Natural killer cell (primary cell): ENCODE data around the gene TREH. TPM values are rescaled to one million over a fixed set of nuclear protein-coding genes. Genes with fewer than 3 reads are reported as not detected.

Source experiments
- ATAC-seq, 3 donors: fragments of 150-1000 bp in 2 of 3; fragments of 200-7000 bp in 1 of 3; cut with Tn5 transposase; 1 replicate in 1 of 3; 2 replicates in 2 of 3; pipeline ENCODE4 v1.10.0; 2021; ENCODE audit warnings: mild to moderate bottlenecking in 2 of 3, moderate library complexity in 2 of 3
- DNase-seq, 2 donors: peaks; one replicate each; pipeline versions ENCODE4 v3.0.0 to v3.0.0-alpha.2; 2013 to 2021; ENCODE audit warnings: mixed read lengths in 1 of 2
- H3K27ac ChIP-seq: one replicate; pipeline ENCODE4 v1.5.1; 2013; ENCODE audit warnings: mild to moderate bottlenecking, low read length
- H3K27me3 ChIP-seq: one replicate; pipeline ENCODE4 v1.6.1; 2013; ENCODE audit warnings: low read length; ENCODE audit not compliant: control insufficient read depth, insufficient read depth
- H3K36me3 ChIP-seq: one replicate; pipeline ENCODE4 v1.6.1; 2013; ENCODE audit warnings: low read length; ENCODE audit not compliant: control insufficient read depth, insufficient read depth
- H3K4me1 ChIP-seq: one replicate; pipeline ENCODE4 v1.6.1; 2013; ENCODE audit warnings: low read length; ENCODE audit not compliant: control insufficient read depth, insufficient read depth
- H3K4me3 ChIP-seq: one replicate; pipeline ENCODE4 v1.5.1; 2013; ENCODE audit warnings: low read length
- H3K9me3 ChIP-seq: one replicate; pipeline ENCODE4 v1.6.1; 2013; ENCODE audit warnings: low read length; ENCODE audit not compliant: control insufficient read depth, insufficient read depth
- H3K27ac Mint-ChIP-seq, 2 donors: one replicate each; pipeline ENCODE4 v1.8.0; 2022; ENCODE audit warnings: mild to moderate bottlenecking in 2 of 2, mixed read lengths in 2 of 2, moderate library complexity in 1 of 2
- H3K27me3 Mint-ChIP-seq, 2 donors: one replicate each; pipeline ENCODE4 v1.8.0; 2022; ENCODE audit warnings: low read depth in 2 of 2, mixed read lengths in 2 of 2
- H3K36me3 Mint-ChIP-seq: one replicate; pipeline ENCODE4 v1.8.0; 2022; ENCODE audit warnings: mixed read lengths
- H3K4me1 Mint-ChIP-seq, 2 donors: one replicate each; pipeline ENCODE4 v1.8.0; 2022; ENCODE audit warnings: mixed read lengths in 2 of 2
- H3K4me3 Mint-ChIP-seq: one replicate; pipeline ENCODE4 v1.8.0; 2022; ENCODE audit warnings: mild to moderate bottlenecking, moderate library complexity, mixed read lengths
- H3K9me3 Mint-ChIP-seq, 2 donors: one replicate each; pipeline ENCODE4 v1.8.0; 2022; ENCODE audit warnings: mixed read lengths in 2 of 2
- WGBS: methylation state at CpG from one replicate; pipeline ENCODE4 v1.1.7; 2013; ENCODE audit warnings: missing lambda C conversion rate; ENCODE audit not compliant: insufficient coverage; 5-methylcytosine and 5-hydroxymethylcytosine counted together
- intact Hi-C: fragments of 100-400 bp; cut with micrococcal nuclease; formaldehyde crosslinking; loops from one replicate; pipeline ENCODE4 v1.14.2; 2022
- total RNA-seq, 4 donors: library from RNA; stranded (reverse); fragments of 120-200 nt in 1 of 4; gene quantifications; one replicate each; pipeline versions ENCODE4 v1.2.3 to v1.2.4, GENCODE V29; 2013 to 2022
- TF ChIP-seq, protein P1 (sequence below): fragments of 200-600 bp; IDR thresholded peaks from one replicate; pipeline ENCODE4 v1.8.0; 2022; ENCODE audit warnings: antibody characterized with exemption

TREH gene
- total RNA-seq, 3 donors from 2014 or later (not counting 1 experiment from before 2014, with no cell fraction given): not detected

DNA sequence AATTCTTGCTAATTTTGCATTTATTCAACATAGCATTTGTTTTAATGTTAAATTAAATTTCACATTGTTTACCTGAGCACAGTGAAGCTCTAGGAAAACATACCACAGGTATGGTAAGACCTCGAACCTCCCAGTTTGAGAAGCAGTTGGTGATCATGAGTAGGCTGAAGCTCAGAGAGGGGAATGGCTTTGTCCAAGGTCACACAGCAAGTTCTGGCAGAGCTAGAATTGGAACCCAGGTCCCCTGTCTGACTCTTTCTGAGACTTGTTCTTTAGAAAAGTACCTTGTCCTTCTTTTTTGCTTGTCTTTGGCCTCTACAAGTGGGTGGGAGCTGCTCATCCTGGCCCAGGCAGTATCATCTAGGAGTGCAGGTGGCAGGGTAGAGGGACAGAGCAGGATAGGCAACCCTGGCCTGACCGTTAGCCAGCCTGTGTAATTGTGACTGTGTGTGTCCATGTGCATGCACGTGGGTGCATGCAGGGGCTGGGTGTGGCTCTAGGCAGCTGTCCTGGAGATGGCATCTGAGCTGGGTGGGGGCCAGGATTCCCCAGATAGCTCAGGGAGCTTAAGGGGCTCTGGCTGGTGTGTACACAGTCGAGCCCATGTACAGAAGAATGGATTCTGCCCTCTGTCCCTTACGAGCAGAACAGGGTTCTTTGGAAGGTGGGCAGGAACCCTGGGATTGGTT, 50.4 kb downstream of the TREH start:
- intact Hi-C loops: no loop called here
- Mint-ChIP-seq H3K27ac (no peak overlapping the region), H3K27me3 (peaks cover 0 to 2% of the 10 kb centered on the region in 2 donors), H3K4me1 (no peaks in the 10 kb centered on the region), H3K36me3 (no peaks in the 10 kb centered on the region), H3K9me3 (no peaks in the 10 kb centered on the region), H3K4me3 (no peak overlapping the region)
- DNase-seq (no peak), ATAC-seq (no peak)
- WGBS: 69% methylated on average over 5 of the region's 5 CpGs
- TF ChIP-seq, protein P1, sequence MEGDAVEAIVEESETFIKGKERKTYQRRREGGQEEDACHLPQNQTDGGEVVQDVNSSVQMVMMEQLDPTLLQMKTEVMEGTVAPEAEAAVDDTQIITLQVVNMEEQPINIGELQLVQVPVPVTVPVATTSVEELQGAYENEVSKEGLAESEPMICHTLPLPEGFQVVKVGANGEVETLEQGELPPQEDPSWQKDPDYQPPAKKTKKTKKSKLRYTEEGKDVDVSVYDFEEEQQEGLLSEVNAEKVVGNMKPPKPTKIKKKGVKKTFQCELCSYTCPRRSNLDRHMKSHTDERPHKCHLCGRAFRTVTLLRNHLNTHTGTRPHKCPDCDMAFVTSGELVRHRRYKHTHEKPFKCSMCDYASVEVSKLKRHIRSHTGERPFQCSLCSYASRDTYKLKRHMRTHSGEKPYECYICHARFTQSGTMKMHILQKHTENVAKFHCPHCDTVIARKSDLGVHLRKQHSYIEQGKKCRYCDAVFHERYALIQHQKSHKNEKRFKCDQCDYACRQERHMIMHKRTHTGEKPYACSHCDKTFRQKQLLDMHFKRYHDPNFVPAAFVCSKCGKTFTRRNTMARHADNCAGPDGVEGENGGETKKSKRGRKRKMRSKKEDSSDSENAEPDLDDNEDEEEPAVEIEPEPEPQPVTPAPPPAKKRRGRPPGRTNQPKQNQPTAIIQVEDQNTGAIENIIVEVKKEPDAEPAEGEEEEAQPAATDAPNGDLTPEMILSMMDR: no peak
- Histone ChIP-seq H3K4me1 (no peaks in the 10 kb centered on the region), H3K36me3 (no peaks in the 10 kb centered on the region), H3K4me3 (no peak overlapping the region), H3K27ac (no peak overlapping the region), H3K27me3 (no peaks in the 10 kb centered on the region), H3K9me3 (no peaks in the 10 kb centered on the region)

DNA sequence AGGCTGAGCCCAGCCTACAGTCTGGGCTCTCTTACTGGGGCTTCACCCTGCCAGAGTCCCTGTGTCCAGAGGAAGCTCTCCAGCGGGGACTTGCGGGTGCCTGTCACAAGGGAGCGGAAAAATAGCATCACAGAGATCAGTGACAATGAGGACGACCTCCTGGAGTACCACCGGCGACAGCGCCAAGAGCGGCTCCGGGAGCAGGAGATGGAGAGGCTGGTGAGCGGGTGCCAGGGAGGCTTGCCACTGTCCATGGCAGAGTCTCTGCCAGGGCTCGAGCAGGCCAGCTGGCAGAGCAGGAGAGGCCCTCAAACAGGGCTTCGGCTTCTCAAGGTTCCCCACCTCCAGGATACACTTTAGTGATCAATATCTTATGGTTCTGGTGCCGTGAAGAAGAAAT, 51.0 kb downstream of the TREH start:
- Mint-ChIP-seq H3K9me3 (no peaks in the 10 kb centered on the region), H3K27me3 (peaks cover 0 to 2% of the 10 kb centered on the region in 2 donors), H3K4me3 (no peak overlapping the region), H3K4me1 (no peaks in the 10 kb centered on the region), H3K27ac (no peak overlapping the region), H3K36me3 (no peaks in the 10 kb centered on the region)
- Histone ChIP-seq H3K4me1 (no peaks in the 10 kb centered on the region), H3K36me3 (no peaks in the 10 kb centered on the region), H3K4me3 (no peak overlapping the region), H3K27ac (no peak overlapping the region), H3K27me3 (no peaks in the 10 kb centered on the region), H3K9me3 (no peaks in the 10 kb centered on the region)
- DNase-seq (no peak), ATAC-seq (no peak)
- TF ChIP-seq, protein P1: no peak
- 81% methylated on average over 12 of the region's 13 CpGs for WGBS
- intact Hi-C loops: no loop called here

DNA sequence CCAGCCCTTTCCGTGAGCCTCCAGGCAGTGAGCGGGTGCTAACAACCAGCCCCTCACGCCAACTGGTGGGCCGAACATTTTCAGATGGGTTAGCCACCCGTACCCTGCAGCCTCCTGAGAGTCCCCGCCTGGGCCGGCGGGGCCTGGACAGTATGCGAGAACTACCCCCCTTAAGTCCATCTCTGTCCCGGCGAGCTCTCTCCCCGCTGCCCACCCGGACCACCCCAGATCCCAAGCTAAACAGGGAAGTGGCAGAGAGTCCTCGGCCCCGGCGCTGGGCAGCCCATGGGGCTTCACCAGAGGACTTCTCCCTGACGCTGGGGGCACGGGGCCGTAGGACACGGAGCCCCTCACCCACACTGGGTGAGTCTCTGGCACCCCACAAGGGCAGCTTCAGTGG, 51.4 kb downstream of the TREH start:
- DNase-seq (no peak), ATAC-seq (no peak)
- Mint-ChIP-seq H3K9me3 (no peaks in the 10 kb centered on the region), H3K4me1 (no peaks in the 10 kb centered on the region), H3K36me3 (no peaks in the 10 kb centered on the region), H3K4me3 (no peak overlapping the region), H3K27ac (no peak overlapping the region), H3K27me3 (peaks cover 0 to 2% of the 10 kb centered on the region in 2 donors)
- Histone ChIP-seq H3K9me3 (no peaks in the 10 kb centered on the region), H3K4me3 (no peak overlapping the region), H3K27me3 (no peaks in the 10 kb centered on the region), H3K27ac (no peak overlapping the region), H3K4me1 (no peaks in the 10 kb centered on the region), H3K36me3 (no peaks in the 10 kb centered on the region)
- TF ChIP-seq, protein P1: no peak
- WGBS: 95% methylated on average over 20 of the region's 20 CpGs
- intact Hi-C loops: no loop called here

DNA sequence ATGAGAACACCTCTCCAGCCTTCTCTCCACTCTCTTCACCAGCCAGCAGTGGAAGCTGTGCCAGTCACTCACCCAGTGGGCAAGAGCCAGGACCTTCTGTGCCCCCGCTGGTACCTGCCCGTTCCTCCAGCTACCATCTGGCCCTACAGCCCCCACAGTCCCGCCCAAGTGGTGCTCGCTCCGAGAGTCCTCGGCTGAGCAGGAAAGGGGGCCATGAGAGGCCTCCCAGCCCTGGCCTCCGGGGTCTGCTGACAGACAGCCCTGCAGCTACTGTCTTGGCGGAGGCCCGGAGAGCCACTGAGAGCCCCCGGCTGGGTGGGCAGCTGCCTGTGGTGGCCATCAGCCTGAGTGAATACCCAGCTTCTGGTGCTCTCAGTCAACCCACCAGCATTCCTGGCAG, 51.9 kb downstream of the TREH start:
- Histone ChIP-seq H3K4me1 (no peaks in the 10 kb centered on the region), H3K9me3 (no peaks in the 10 kb centered on the region), H3K36me3 (no peaks in the 10 kb centered on the region), H3K4me3 (no peak overlapping the region), H3K27me3 (no peaks in the 10 kb centered on the region), H3K27ac (no peak overlapping the region)
- no peak overlapping the region for H3K4me3 Mint-ChIP-seq
- no peaks in the 10 kb centered on the region for H3K9me3 Mint-ChIP-seq
- ATAC-seq (no peak), DNase-seq (no peak)
- no peaks in the 10 kb centered on the region for H3K4me1 Mint-ChIP-seq
- peaks cover 0 to 4% of the 10 kb centered on the region in 2 donors for H3K27me3 Mint-ChIP-seq
- H3K36me3 Mint-ChIP-seq: no peaks in the 10 kb centered on the region
- WGBS: 93% methylated on average over 10 of the region's 10 CpGs
- no peak overlapping the region for H3K27ac Mint-ChIP-seq
- TF ChIP-seq, protein P1: no peak
- intact Hi-C loops: no loop called here
